Esophagus muscularis mucosa (tissue), 4 donors: ENCODE measurements around the gene SRRM4.

Source experiments
- CTCF ChIP-seq, 3 experiments: fragments of 200-600 bp in 2 of 3; fragments of 450-650 bp in 1 of 3; sonication (generic) in 2 of 3; IDR thresholded peaks; one replicate each; pipeline ENCODE4 v1.5.1; 2017 to 2019; ENCODE audit warnings: antibody characterized with exemption in 3 of 3, mild to moderate bottlenecking in 2 of 3, moderate library complexity in 1 of 3
- EP300 ChIP-seq: sonication (generic); formaldehyde crosslinking; IDR thresholded peaks from one replicate; pipeline ENCODE4 v1.6.1; 2017; ENCODE audit warnings: antibody characterized with exemption
- POLR2A ChIP-seq: fragments of 450-650 bp; IDR thresholded peaks from one replicate; pipeline ENCODE4 v1.6.1; 2017; ENCODE audit warnings: antibody characterized with exemption, moderate library complexity, mild to moderate bottlenecking, low read depth

GRCh38 chr12:119177724-119178380 is 196.5 kb downstream of the SRRM4 start:
- TF ChIP-seq CTCF (IDR thresholded peaks at IDR 0.05) = no peak
- TF ChIP-seq POLR2A = no peak
- no peak for TF ChIP-seq EP300
